Activated CD4-positive, CD25-positive, alpha-beta regulatory T cell treated with anti-CD3 and anti-CD28 coated beads, Interleukin-2, amount 50 U/mL, for 16 hours (primary cell): ENCODE data around the gene CEP57.
A peak's percentile ranks its signal among the peaks of the same experiment; 100 is the strongest.
"Not testable (repeated sequence)": the region's sequence is repeated elsewhere in the genome, so short reads cannot be mapped to it uniquely, and the experiment has no call there.

ENCODE experiments used
- DNase-seq: peaks from one replicate; pipeline ENCODE4 v3.0.0-alpha.2; 2020; ENCODE audit warnings: low read depth, low spot score

CEP57 gene

DNA sequence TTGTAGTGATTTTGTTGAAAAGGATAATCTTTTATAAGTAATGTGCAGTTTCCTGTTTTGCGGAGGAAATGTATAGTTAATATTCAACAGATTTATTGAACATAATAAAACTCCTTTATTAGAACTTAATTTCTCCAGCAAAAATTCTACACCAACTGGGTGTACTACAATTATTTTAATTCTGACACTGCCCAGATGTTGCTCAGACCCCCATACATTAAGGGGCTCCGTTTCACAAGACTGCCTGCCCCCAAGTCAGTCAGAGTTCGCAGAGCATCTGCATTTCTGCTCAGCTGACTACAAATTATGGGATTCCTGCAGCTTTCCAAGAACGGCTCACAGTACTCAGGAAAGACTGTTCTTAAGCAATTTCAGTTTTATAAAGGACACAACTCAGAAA is 6.2 kb downstream of the CEP57 start:
- no peak for DNase-seq

DNA sequence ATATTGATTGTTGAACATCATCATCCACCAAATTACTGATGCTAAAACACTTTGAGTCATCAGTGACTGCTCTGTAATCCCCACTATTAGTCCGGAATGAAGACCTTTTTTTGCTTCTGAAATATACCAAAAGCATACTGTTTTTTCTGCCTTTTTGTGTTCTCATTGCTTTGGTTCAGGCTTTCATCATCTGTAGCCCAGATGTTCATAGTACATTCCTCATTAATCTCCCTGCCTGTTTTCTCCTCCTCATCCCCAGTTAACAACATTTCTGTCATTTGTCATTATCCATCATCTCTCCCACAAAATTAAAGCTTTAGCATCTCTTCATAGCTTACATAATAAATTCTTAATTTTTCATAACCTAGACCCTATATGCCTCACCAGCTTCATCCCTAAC is 9.2 kb downstream of the CEP57 start:
- DNase-seq = no peak

DNA sequence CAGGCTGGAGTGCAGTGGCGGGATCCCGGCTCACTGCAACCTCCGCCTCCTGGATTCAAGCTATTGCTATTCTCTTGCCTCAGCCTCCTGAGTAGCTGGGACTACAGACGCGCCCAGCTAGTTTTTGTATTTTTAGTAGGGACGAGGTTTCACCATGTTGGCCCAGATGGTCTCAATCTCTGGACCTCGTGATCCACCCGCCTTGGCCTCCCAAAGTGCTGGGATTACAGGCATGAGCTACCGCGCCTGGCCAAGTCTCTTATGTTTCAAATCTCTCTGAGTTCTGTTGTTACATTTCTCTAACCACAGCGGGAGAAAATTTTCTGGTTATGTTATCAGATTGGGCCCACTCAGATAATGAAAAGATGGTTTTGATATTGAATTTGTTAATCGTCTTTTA is 10.1 kb downstream of the CEP57 start:
- DNase-seq = no peak

- DNase-seq = no peak
These were observed 12.5 kb downstream of the CEP57 start for GRCh38 chr11:95802806-95803205.

DNA sequence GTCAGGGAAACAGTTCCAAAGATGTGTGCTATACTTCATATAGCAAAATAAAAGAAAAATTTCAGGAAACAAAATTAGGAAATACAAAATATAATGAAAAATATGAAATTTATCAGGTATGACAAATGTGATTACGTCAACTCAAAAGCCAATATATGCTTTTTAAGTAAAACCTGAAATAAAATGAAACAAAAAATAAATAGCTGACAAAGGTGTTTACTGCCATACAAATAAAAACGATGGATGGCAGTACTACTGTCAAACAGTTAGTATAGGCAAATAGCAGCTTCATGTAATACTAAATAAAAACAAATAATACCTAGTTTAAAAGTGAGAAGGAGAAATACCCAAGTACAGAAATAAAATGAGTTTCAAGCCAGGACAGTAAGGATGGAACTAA is 13.7 kb downstream of the CEP57 start:
- DNase-seq = no peak

DNA sequence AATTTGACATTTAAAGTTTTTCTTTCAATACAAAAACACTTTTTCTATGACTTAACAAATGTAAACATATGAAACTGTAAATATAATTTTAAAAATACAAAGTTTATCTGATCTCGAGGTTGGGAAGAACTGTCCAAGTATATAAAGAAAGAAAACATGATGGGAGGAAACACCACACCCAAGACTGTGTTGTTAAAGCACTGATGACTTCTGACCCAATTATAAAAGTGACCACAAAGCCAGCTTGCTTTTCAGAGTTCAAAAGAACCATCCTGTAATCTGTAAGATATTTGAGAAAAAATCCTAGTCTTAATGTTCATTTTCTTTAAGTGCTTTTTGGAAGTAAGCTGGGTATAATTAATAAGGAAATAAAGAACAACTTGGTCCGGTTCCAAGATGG is 15.6 kb downstream of the CEP57 start:
- DNase-seq = no peak

DNA sequence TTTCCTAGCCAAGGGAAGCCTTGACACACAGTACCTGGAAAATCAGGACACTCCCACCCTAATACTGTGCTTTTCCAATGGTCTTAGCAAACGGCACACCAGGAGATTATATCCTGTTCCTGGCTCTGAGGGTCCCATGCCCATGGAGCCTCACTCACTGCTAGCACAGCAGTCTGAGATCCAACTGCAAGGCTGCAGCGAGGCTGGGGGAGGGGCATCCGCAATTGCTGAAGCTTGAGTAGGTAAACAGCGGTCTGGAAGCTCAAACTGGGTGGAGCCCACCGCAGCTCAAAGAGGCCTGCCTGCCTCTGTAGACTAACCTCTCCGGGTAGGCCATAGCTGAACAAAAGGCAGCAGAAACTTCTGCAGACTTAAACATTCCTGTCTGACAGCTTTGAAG is 16.2 kb downstream of the CEP57 start:
- not testable (repeated sequence) for DNase-seq

- not testable (repeated sequence) for DNase-seq
These were observed 20.8 kb downstream of the CEP57 start for GRCh38 chr11:95811052-95811451.

GRCh38 chr11:95816037-95816436 is 25.7 kb downstream of the CEP57 start:
- DNase-seq = no peak

DNA sequence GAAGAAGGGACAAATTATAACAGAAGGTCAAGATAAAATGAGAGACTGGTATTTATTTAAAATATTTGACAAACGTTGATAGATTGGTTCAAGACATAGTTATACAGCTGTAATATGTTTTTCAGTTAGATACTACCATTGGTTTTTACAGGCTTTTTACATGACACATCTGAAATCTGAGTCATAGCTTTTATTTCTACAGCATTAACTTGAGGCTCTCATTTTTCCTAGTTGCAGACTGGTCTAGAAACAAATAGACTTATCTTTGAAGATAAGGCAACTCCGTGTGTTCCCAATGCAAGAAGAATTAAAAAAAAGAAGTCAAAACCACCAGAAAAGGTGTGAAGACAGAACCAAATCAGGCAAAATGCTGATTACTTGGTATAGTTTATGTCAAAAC is 31.3 kb downstream of the CEP57 start:
- DNase-seq = no peak

DNA sequence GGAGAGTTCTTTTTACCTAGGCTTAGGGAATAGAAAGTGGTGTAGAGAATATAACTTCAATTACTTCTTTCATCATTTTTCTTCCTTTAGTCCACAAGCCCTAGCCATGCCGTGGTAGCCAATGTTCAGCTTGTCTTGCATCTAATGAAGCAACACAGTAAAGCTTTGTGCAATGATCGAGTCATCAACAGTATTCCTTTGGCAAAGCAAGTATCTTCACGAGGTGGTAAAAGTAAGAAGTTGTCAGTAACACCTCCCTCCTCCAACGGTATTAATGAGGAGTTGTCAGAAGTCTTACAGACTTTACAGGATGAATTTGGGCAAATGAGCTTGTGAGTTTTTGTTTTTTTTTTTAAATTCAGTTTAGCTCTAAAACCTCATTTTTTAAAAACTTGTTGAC is 37.4 kb downstream of the CEP57 start:
- DNase-seq = no peak

DNA sequence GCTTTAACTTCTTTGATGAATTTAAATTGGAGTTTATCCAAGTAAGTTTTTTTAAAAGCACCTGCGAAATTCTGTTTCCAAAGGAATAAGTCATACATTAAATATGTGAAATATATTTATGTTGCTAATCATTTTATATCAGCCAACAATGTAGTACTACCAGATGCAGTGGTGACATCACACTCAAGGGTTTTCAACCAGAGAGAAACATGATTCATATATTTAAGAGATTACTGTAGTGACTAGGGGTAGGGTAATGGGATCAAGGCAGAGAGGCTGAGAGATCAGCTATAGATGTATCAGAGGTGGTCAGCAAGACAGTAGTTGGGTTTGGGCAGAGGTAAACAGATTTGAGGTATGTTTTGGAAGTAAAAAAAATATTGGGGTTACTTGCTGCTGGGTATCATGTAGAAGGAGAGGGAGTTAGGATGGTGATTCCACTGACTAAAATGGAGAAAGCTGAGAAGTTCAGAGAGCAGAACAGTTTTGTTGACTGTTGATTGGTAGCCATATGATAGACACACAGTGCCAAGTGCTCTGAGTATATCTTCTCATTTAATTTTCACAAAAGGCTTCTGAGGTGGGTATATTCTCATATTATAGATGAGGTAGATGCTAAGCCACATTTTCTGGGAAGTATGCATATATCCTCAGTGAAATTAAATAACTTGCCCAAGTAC is 39.4 kb downstream of the CEP57 start:
- no peak for DNase-seq

GRCh38 chr11:95831198-95831883 is 41.0 kb downstream of the CEP57 start:
- DNase-seq = no peak

DNA sequence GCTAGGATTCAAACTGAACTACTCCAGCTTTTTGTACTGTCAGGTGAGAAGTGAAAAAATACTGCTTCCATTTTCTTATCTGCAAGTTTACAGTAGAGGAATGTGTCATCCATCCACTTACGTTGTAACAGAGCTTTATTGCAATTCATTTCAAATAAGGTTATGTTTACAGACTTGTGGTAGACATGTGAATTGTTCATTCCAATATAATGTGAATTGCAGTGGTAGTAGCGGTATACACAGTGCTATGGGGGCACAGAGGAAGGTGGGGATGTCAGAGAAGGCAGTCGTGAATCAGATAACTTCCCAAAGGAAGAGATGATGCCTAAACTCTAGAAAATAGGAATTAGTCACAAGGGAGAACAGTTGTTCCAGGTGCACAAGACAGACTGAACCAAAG is 42.5 kb downstream of the CEP57 start:
- no peak for DNase-seq

GRCh38 chr11:95833378-95833777 is 43.1 kb downstream of the CEP57 start:
- no peak for DNase-seq

GRCh38 chr11:95835351-95835750 is 45.1 kb downstream of the CEP57 start:
- DNase-seq = no peak

DNA sequence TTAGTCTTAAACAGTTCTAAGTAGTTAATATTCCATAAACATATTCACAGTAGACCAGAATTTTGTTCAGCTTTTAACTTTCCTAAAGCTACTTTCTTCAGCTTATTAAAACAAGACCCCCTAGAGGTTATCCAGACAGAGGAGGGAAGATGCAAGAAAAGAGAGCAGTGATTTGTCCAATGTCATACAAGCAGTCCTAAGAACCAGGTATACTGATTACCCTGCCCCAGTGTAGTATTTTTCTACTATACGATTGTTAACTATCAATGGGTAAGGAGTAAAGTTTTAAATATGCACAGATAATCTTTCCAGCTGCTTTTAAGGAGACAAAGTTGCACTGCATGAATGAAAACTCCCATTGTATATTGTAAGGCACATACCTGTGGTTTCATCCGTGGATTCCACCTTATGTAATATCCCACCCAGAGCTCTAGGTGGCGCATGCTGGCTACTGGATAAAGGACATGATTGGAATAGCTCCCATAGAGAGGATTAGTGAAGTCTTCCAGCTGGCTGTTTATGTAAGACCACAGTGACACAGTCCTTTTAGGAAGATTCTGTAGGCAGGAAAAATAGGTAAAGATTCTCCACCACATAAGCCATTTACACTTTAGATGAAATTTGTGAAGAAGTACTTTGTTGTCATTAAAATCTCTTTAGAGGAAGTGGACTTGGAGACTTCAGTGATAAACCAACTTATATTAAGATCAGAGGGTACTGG is 45.6 kb downstream of the CEP57 start:
- peak; percentile 38 for DNase-seq

DNA sequence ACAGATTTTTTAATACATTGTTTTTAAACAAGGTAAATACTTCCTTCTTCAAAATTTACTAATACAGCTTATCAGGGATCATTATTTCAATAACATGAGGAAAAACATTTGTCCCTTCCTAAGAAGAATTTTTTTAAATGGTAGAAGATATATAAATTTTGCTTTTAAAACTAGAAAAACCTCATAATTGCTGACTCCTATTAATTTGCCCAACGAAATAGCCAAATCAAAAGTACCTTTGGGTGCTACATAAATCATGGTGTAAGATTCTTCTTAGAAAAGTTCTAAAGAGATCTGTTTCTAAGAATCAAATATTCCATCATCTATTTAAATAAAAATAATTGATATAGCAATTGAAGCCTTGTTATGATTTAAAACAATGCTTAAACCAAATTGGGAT is 54.9 kb downstream of the CEP57 start:
- DNase-seq = no peak

DNA sequence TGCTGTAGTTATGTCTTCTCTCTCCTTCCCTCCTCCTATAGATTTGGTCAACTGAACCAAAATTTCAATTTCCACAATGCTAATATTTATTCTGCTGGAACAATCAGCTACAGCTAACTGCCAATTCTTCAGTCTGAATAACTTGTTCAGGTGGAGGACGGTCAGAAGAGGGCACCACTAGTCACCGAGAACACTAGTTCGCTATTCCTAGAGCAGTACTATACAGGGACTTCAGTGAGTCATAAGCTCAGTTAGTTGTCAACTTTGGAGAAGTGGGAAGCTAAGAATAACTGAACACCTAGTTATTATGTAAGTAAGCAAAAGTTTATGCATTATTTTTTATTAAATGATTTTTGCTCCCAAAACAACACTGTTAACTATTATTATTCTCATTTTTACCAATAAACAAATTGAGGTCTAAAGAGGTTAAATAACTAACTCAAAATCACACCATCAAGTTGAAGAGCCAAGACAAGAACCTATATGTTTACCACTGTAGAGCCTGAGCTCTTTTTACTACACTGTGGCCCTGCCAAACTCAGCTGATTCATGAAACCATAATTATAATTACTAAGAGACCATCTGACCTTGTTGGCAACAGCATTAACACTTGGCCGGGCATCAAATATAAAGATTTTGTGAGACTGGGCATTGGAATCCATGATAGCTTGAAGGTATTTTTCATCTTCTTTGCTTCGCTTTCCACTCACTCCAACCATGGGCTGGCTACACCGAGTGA is 59.0 kb downstream of the CEP57 start:
- DNase-seq = no peak

- no peak for DNase-seq
These were observed 59.8 kb downstream of the CEP57 start for GRCh38 chr11:95850137-95850536.

GRCh38 chr11:95853138-95853537 is 62.8 kb downstream of the CEP57 start:
- DNase-seq = no peak

- no peak for DNase-seq
These were observed 63.6 kb downstream of the CEP57 start for GRCh38 chr11:95853862-95854261.
